Measurements from ENCODE around the gene P4HA2. TPM values are rescaled to one million over a fixed set of nuclear protein-coding genes. Genes with fewer than 3 reads are reported as not detected.

Gene P4HA2
- total and polyA plus RNA-seq, 9 of the 15 experiments (the other 6 are each of a cell fraction or from before 2014, with no cell fraction given), result 9.6 to 50.0 (median 12.7) TPM

- TF ChIP-seq CEBPZ (IDR thresholded peaks at IDR 0.05; ENCODE audit: borderline replicate concordance, low read depth, low read length) (no peak), HNRNPH1 (optimal IDR thresholded peaks at IDR 0.05; ENCODE audit: low read depth, low read length) (no peak), CHAMP1 (IDR thresholded peaks at IDR 0.05) (peak; percentile 30; the same call in 1 of the 2 replicates), RHOXF2B (CRISPR knock-in tag; conservative IDR thresholded peaks at IDR 0.05) (no peak), KLF6 (CRISPR knock-in tag; IDR thresholded peaks at IDR 0.05; ENCODE audit: borderline replicate concordance) (no peak), ILF3 (IDR thresholded peaks at IDR 0.05; ENCODE audit: borderline replicate concordance) (no peak), HNRNPL (IDR thresholded peaks at IDR 0.05; ENCODE audit: low read depth, low read length) (no peak), NRF1 (conservative IDR thresholded peaks at IDR 0.05 in 1 of 2, IDR thresholded peaks at IDR 0.05 in 1 of 2) (no peak; a peak in 1 of 4 replicates), WHSC1 (IDR thresholded peaks at IDR 0.05; ENCODE audit: low read length) (no peak), TRIM28 (IDR thresholded peaks at IDR 0.05) (0 out of 2 replicates have a peak, but pooled peaks have one; percentile 24), TRIM25 (IDR thresholded peaks at IDR 0.05; ENCODE audit: borderline replicate concordance) (no peak), MBD1 (CRISPR knock-in tag; IDR thresholded peaks at IDR 0.05) (no peak), HSF4 (CRISPR knock-in tag; IDR thresholded peaks at IDR 0.05; ENCODE audit: borderline replicate concordance) (no peak), CBFA2T2 (conservative IDR thresholded peaks at IDR 0.05) (peak; percentile 84), TBL1XR1 (IDR thresholded peaks at IDR 0.05; ENCODE audit: low read length in 2 of 2) (peak in 1 of 2 experiments; percentile 59; a peak in 1 of 4 replicates), BRD9 (IDR thresholded peaks at IDR 0.05; ENCODE audit: low read depth, partially characterized antibody) (peak; percentile 28), MCM5 (IDR thresholded peaks at IDR 0.05; ENCODE audit: low read depth) (no peak), ZNF780A (CRISPR knock-in tag; IDR thresholded peaks at IDR 0.05) (no peak), ZBTB8A (IDR thresholded peaks at IDR 0.05; ENCODE audit: partially characterized antibody) (no peak), NFXL1 (CRISPR knock-in tag; IDR thresholded peaks at IDR 0.05) (no peak), MTF1 (CRISPR knock-in tag; IDR thresholded peaks at IDR 0.05; ENCODE audit: borderline replicate concordance) (no peak)
Measured at GRCh38 chr5:132177691-132178149, 49.9 kb downstream of the P4HA2 start (continued).

Measured in K562 (cell line).